ENCODE measurements around the gene PRKN.

DNA sequence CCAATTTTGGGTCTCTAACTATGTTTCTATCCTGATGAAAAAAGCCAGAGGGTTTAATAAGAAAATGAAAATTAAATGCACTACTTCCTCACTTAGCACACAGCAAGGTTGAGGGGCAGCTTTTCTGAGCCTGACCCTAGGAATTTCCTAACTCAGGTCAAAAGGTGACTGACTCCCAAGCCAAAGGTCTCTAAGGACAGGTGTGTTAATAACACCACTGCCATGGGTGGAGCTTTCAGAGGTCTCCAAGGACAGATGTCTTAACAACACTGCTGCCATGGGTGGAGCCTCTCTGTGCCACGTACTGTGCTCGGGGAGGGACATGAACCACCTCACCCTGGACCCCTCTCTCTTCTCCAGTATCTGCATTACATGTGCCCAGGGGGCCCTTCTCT is 339.2 kb downstream of the PRKN start:
- TF ChIP-seq CTCF (IDR thresholded peaks at IDR 0.05) (no peak), POLR2A (IDR thresholded peaks at IDR 0.05) (no peak), POLR2AphosphoS5 (IDR thresholded peaks at IDR 0.05; ENCODE audit: insufficient read depth in 1 of 2, low read depth in 1 of 2) (no peak)
